ENCODE results near the gene KLHL22.
"Not testable (repeated sequence)": the region's sequence is repeated elsewhere in the genome, so short reads cannot be mapped to it uniquely, and the experiment has no call there.

KLHL22 gene

GRCh38 chr22:20483771-20484170 lies 11.8 kb downstream of the KLHL22 start:
- DNase-seq (ENCODE audit: low spot score): no peak
- no peaks in the 10 kb centered on the region for H3K9me3 ChIP-seq (ENCODE audit: severe bottlenecking)
- H3K4me3 ChIP-seq (ENCODE audit: severe bottlenecking): no peak overlapping the region
- H3K36me3 ChIP-seq (ENCODE audit: low read depth): peaks cover 7% of the 10 kb centered on the region
- no peaks in the 10 kb centered on the region for H3K4me1 ChIP-seq (ENCODE audit: insufficient read depth, poor library complexity, severe bottlenecking)
- ATAC-seq (ENCODE audit: low read depth): no peak
- no peak for TF ChIP-seq CTCF (IDR thresholded peaks at IDR 0.05; ENCODE audit: poor library complexity, severe bottlenecking)
- H3K27me3 ChIP-seq (ENCODE audit: insufficient read depth, poor library complexity, severe bottlenecking): no peaks in the 10 kb centered on the region
- H3K27ac ChIP-seq (ENCODE audit: poor library complexity, severe bottlenecking): no peak overlapping the region

GRCh38 chr22:20483143-20483506 lies 12.5 kb downstream of the KLHL22 start:
- DNase-seq (ENCODE audit: low spot score); H3K4me1 ChIP-seq (ENCODE audit: insufficient read depth, poor library complexity, severe bottlenecking); H3K27me3 ChIP-seq (ENCODE audit: insufficient read depth, poor library complexity, severe bottlenecking); H3K36me3 ChIP-seq (ENCODE audit: low read depth); H3K27ac ChIP-seq (ENCODE audit: poor library complexity, severe bottlenecking); ATAC-seq (ENCODE audit: low read depth); H3K4me3 ChIP-seq (ENCODE audit: severe bottlenecking); H3K9me3 ChIP-seq (ENCODE audit: severe bottlenecking): not testable (repeated sequence)

GRCh38 chr22:20479612-20480196 lies 15.9 kb downstream of the KLHL22 start:
- TF ChIP-seq CTCF (IDR thresholded peaks at IDR 0.05; ENCODE audit: poor library complexity, severe bottlenecking): no peak
- Histone ChIP-seq H3K36me3 (ENCODE audit: low read depth) (no peaks in the 10 kb centered on the region), H3K27ac (ENCODE audit: poor library complexity, severe bottlenecking) (no peak overlapping the region), H3K27me3 (ENCODE audit: insufficient read depth, poor library complexity, severe bottlenecking) (no peaks in the 10 kb centered on the region), H3K9me3 (ENCODE audit: severe bottlenecking) (no peaks in the 10 kb centered on the region), H3K4me3 (ENCODE audit: severe bottlenecking) (no peak overlapping the region), H3K4me1 (ENCODE audit: insufficient read depth, poor library complexity, severe bottlenecking) (no peaks in the 10 kb centered on the region)
- ATAC-seq (ENCODE audit: low read depth) (no peak), DNase-seq (ENCODE audit: low spot score) (no peak)

GRCh38 chr22:20478059-20478458 lies 17.5 kb downstream of the KLHL22 start:
- ATAC-seq (ENCODE audit: low read depth); H3K4me1 ChIP-seq (ENCODE audit: insufficient read depth, poor library complexity, severe bottlenecking); H3K27me3 ChIP-seq (ENCODE audit: insufficient read depth, poor library complexity, severe bottlenecking); H3K36me3 ChIP-seq (ENCODE audit: low read depth); DNase-seq (ENCODE audit: low spot score); H3K9me3 ChIP-seq (ENCODE audit: severe bottlenecking); H3K27ac ChIP-seq (ENCODE audit: poor library complexity, severe bottlenecking); H3K4me3 ChIP-seq (ENCODE audit: severe bottlenecking): not testable (repeated sequence)

- not testable (repeated sequence) for ATAC-seq (ENCODE audit: low read depth); H3K27me3 ChIP-seq (ENCODE audit: insufficient read depth, poor library complexity, severe bottlenecking); H3K36me3 ChIP-seq (ENCODE audit: low read depth); H3K4me1 ChIP-seq (ENCODE audit: insufficient read depth, poor library complexity, severe bottlenecking); H3K4me3 ChIP-seq (ENCODE audit: severe bottlenecking); DNase-seq (ENCODE audit: low spot score); H3K9me3 ChIP-seq (ENCODE audit: severe bottlenecking); H3K27ac ChIP-seq (ENCODE audit: poor library complexity, severe bottlenecking)
These were observed 20.0 kb downstream of the KLHL22 start for GRCh38 chr22:20475569-20475968.

- Histone ChIP-seq H3K36me3 (ENCODE audit: low read depth) (no peaks in the 10 kb centered on the region), H3K4me1 (ENCODE audit: insufficient read depth, poor library complexity, severe bottlenecking) (no peaks in the 10 kb centered on the region), H3K27me3 (ENCODE audit: insufficient read depth, poor library complexity, severe bottlenecking) (no peaks in the 10 kb centered on the region), H3K9me3 (ENCODE audit: severe bottlenecking) (no peaks in the 10 kb centered on the region), H3K27ac (ENCODE audit: poor library complexity, severe bottlenecking) (no peak overlapping the region), H3K4me3 (ENCODE audit: severe bottlenecking) (no peak overlapping the region)
- DNase-seq (ENCODE audit: low spot score) (no peak), ATAC-seq (ENCODE audit: low read depth) (no peak)
- TF ChIP-seq CTCF (IDR thresholded peaks at IDR 0.05; ENCODE audit: poor library complexity, severe bottlenecking): no peak
These were observed 20.5 kb downstream of the KLHL22 start for GRCh38 chr22:20475115-20475436.

All from RWPE2 (cell line).